Fibroblast of skin of left quadriceps (primary cell): ENCODE results near the gene NEUROD6.

ENCODE experiments used
- DNase-seq, 2 experiments: peaks; one replicate each; pipeline ENCODE4 v3.0.0-alpha.2; 2013; ENCODE audit warnings: low read depth in 2 of 2

The NEUROD6 gene

GRCh38 chr7:31340603-31341002 lies at the start of gene NEUROD6:
Gene NEUROD6 (minus strand): TSS chr7:31340726. CDS start chr7:31339268, 1,458 bp downstream.
- no peak for DNase-seq

DNA sequence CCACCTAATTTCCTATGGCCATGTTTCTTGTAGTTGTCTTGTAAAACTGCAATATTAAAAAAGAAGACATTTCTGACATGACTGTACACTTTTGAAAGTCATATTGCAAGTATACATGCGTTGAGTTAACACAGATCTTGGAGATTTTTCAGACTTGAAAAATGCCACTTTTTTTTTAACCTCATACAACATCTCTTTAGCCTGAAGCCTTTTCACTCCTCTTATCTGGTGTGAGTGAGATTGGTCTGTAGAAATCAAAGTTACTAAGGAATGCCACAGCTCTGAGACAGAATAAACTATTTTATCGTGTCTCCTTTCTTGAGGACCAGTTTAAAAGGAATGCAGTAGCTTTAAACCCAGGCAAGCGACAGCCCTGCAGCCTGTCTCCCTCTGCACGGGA lies 43.9 kb upstream of the NEUROD6 start:
- DNase-seq = no peak

GRCh38 chr7:31382722-31383121 lies 42.2 kb upstream of the NEUROD6 start:
- DNase-seq = no peak

GRCh38 chr7:31373337-31374289 lies 33.1 kb upstream of the NEUROD6 start:
- peak; percentile 14 to 30 for DNase-seq

GRCh38 chr7:31372231-31372959 lies 31.9 kb upstream of the NEUROD6 start:
- no peak for DNase-seq

GRCh38 chr7:31371621-31372020 lies 31.1 kb upstream of the NEUROD6 start:
- DNase-seq = no peak

- no peak for DNase-seq
Measured at GRCh38 chr7:31370609-31371008, 30.1 kb upstream of the NEUROD6 start.

DNA sequence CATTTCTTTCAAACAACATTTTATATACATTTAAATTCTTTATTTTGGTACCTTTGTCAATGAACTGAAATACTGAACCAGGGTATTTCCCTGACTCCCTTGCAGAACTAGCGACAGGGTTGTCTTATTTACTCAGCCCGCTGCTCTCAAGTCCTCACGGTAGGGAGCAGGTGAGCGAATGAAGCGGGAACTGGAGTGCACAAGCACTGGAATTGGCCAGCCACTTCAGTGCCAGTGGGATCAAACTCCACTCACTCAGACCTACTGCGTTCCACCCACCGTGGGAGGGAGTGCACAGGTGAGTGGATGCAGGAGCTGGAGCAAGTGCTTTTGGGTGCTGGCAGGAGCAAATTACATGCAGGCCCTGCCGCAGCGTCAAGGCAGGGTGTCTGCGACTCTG lies 28.1 kb upstream of the NEUROD6 start:
- no peak for DNase-seq

DNA sequence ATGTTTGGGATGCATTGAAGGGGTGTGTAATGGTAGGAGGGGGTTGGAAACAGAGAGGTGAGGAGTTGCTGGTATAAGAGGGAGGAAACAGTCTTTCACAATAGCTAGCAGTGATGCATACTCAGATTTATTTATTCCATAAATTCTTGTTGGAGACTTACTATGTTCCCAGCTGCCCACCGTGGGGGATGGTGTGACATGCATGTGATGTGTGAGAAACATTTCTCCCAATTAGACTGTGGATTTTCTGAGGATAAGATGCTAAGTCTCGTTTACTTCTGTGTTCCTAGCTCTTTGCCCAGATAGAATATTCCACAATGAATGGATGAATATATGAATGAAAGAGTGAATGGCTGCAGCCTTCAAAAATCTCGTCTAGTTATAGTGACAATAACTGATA lies 23.0 kb upstream of the NEUROD6 start:
- no peak for DNase-seq

GRCh38 chr7:31363051-31363450 lies 22.5 kb upstream of the NEUROD6 start:
- no peak for DNase-seq

DNA sequence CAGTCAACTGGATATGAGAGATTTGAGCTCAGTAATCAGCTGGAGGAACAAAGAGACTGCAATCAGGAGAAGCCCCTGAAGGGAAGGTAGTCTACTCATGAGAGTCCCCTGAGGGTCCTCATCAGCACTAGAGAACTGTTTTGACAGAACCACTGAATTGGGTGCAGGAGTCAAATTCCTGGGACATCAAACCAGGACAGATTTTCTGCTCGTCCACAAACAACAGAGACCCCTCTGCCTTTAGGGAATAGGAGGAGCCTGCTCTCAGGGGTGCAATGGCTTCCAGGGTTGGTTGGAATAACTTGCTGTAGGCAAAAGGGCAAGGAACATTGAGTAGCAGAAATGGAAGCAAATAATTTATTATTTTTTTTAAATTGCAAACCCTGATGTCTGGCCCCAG lies 21.9 kb upstream of the NEUROD6 start:
- DNase-seq = no peak

DNA sequence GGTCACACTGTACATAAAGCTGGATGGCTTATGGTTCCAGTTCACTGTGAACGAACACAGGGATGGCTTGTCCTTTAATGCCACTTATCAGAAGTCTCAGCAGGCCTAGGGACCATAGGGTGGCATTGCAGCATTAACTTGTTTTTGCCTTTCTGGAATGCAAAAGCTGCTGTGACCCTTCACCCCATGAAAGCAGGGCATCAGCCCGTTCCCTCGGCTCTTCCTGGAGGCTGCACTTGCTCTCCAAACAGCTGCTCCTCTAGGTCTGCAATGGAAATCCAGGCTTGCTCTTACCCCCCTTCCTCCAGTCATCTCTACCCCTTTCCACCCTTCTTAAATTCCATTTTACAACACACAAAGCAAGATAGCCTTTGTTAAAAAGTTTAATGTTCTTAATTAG lies 17.9 kb upstream of the NEUROD6 start:
- no peak for DNase-seq

GRCh38 chr7:31345421-31345820 lies 4.9 kb upstream of the NEUROD6 start:
- DNase-seq = no peak

DNA sequence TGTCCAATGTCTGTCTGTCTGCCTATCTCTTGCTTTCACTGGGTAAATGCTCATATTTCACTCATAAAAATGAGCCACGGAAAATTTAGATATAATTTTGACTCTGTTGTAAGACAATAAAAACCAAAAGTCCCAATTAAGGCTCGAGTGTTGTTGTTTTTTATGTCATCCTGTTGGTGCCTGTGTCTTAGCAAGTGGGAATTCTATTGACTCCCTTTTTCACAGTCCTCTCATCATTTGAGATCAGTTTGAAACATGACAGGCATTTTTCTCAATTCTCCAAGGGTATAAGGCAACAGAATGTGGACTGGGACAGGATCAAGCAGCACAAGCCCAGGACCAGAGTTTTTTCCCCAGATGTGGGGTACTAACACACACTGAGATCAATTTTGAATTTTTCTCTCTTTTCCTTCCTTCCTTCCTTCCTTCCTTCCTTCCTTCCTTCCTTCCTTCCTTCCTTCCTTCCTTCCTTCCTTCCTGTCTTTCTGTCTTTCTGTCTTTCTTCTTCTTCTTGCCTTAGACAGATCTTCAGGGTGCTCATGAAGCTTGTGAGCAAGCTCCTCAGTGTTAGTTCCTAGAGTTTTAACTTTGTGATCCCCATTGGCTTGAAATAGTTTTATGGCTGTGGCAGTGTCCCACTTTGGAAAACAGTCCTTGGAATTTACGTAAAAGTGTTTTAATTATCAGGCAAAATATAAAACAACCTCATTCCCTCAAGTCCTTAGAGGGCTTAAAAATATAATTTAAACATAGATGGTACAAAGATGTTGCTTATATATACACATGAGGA lies 3.2 kb upstream of the NEUROD6 start:
- DNase-seq = no peak

GRCh38 chr7:31341141-31341540 lies 615 bp upstream of the NEUROD6 start:
- DNase-seq = no peak

DNA sequence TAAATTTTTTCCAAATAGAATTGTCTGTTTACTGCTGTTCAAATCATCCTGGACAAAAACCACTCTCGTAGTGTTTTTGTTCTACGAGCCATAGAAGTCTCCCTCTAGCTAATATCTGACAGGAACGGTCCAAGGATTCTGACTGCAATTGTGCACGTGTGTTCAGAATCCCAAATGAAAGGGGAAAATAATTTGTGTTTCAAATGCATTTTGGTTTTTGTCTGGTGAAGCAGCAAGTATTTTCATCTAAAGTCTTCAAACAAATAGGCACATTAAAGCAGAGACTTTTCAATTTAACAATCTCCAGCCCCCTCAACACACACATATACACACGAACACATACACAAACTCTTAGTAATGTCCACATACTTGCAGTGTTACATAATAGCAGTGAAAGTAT lies 475 bp downstream of the NEUROD6 start:
- DNase-seq = no peak

- no peak for DNase-seq
Measured at GRCh38 chr7:31338706-31339105, 1.8 kb downstream of the NEUROD6 start.

- no peak for DNase-seq
Measured at GRCh38 chr7:31337002-31337565, 3.4 kb downstream of the NEUROD6 start.

GRCh38 chr7:31336202-31337001 lies 4.1 kb downstream of the NEUROD6 start:
- no peak for DNase-seq

GRCh38 chr7:31335884-31336201 lies 4.7 kb downstream of the NEUROD6 start:
- DNase-seq = no peak
